Effector CD8-positive, alpha-beta T cell (primary cell): ENCODE results near the gene ZBTB44.
"Not testable (repeated sequence)": the region's sequence is repeated elsewhere in the genome, so short reads cannot be mapped to it uniquely, and the experiment has no call there.

ENCODE experiments used
- DNase-seq: peaks from one replicate; lab custom pipeline; 2025; lab: John Stamatoyannopoulos, UW

The ZBTB44 gene

GRCh38 chr11:130199792-130200191 is 114.9 kb downstream of the ZBTB44 start:
- DNase-seq, result no peak

- DNase-seq, result no peak
These were observed 115.8 kb downstream of the ZBTB44 start for GRCh38 chr11:130198964-130199363.

- no peak for DNase-seq
These were observed 116.4 kb downstream of the ZBTB44 start for GRCh38 chr11:130198292-130198691.

- no peak for DNase-seq
These were observed 117.2 kb downstream of the ZBTB44 start for GRCh38 chr11:130197386-130198035.

GRCh38 chr11:130194241-130195023 is 120.3 kb downstream of the ZBTB44 start:
- no peak for DNase-seq

- not testable (repeated sequence) for DNase-seq
These were observed 121.2 kb downstream of the ZBTB44 start for GRCh38 chr11:130193551-130193950.

- no peak for DNase-seq
These were observed 121.9 kb downstream of the ZBTB44 start for GRCh38 chr11:130192845-130193267.

GRCh38 chr11:130191896-130192295 is 122.8 kb downstream of the ZBTB44 start:
- DNase-seq, result no peak

- DNase-seq, result no peak
These were observed 124.3 kb downstream of the ZBTB44 start for GRCh38 chr11:130190371-130190881.

- no peak for DNase-seq
These were observed 125.1 kb downstream of the ZBTB44 start for GRCh38 chr11:130189492-130190210.

- no peak for DNase-seq
These were observed 126.0 kb downstream of the ZBTB44 start for GRCh38 chr11:130188585-130189347.

GRCh38 chr11:130188047-130188446 is 126.7 kb downstream of the ZBTB44 start:
- no peak for DNase-seq

- no peak for DNase-seq
These were observed 127.6 kb downstream of the ZBTB44 start for GRCh38 chr11:130187096-130187495.

- no peak for DNase-seq
These were observed 130.7 kb downstream of the ZBTB44 start for GRCh38 chr11:130183878-130184610.

- no peak for DNase-seq
These were observed 133.1 kb downstream of the ZBTB44 start for GRCh38 chr11:130181295-130182272.

- no peak for DNase-seq
These were observed 133.8 kb downstream of the ZBTB44 start for GRCh38 chr11:130180896-130181294.

- no peak for DNase-seq
These were observed 134.2 kb downstream of the ZBTB44 start for GRCh38 chr11:130180491-130180890.

- DNase-seq, result no peak
These were observed 135.1 kb downstream of the ZBTB44 start for GRCh38 chr11:130179396-130180306.
